HFFc6 (cell line): Measurements from ENCODE around the gene ROPN1L. TPM values are rescaled to one million over a fixed set of nuclear protein-coding genes. Genes with fewer than 3 reads are reported as not detected.

ENCODE experiments used
- DNase-seq: peaks from one replicate; pipeline ENCODE4 v3.0.0-alpha.2; 2018
- H3K27ac Mint-ChIP-seq: 2 replicates; pipeline ENCODE4 v1.8.0; 2020; ENCODE audit warnings: mild to moderate bottlenecking, mixed read lengths
- H3K27me3 Mint-ChIP-seq: 2 replicates; pipeline ENCODE4 v1.8.0; 2021; ENCODE audit warnings: mild to moderate bottlenecking, moderate library complexity, mixed read lengths; ENCODE audit not compliant: insufficient read depth
- H3K36me3 Mint-ChIP-seq: 2 replicates; pipeline ENCODE4 v1.8.0; 2021; ENCODE audit warnings: low read depth, mixed read lengths
- H3K4me1 Mint-ChIP-seq: 2 replicates; pipeline ENCODE4 v1.8.0; 2020; ENCODE audit warnings: low read depth, mixed read lengths
- H3K4me3 Mint-ChIP-seq: 2 replicates; pipeline ENCODE4 v1.8.0; 2020; ENCODE audit warnings: mild to moderate bottlenecking, moderate library complexity, mixed read lengths
- H3K9me3 Mint-ChIP-seq: 2 replicates; pipeline ENCODE4 v1.8.0; 2020; ENCODE audit warnings: mild to moderate bottlenecking, mixed read lengths
- CTCF ChIP-seq: fragments of 200-600 bp; sonication (generic); IDR thresholded peaks from 2 replicates; pipeline ENCODE4 v1.5.0; 2021; ENCODE audit warnings: antibody characterized with exemption, mild to moderate bottlenecking
- total RNA-seq, 6 experiments: library from RNA; stranded (reverse); fragmentation: NEBNext Ultra II Directional; extraction: Animal tissue kit (Norgen Biotek cat#: 25700); gene quantifications; 2 replicates in 1 of 6; 3 replicates in 5 of 6; pipeline ENCODE4 v1.2.3, GENCODE V29; 2021

The ROPN1L gene
- total RNA-seq, 6 experiments from 2014 or later, result 0.38 to 0.68 (median 0.47) TPM

GRCh38 chr5:10452768-10453331, 11.2 kb downstream of the ROPN1L start:
- Mint-ChIP-seq H3K36me3 (no peaks in the 10 kb centered on the region), H3K9me3 (no peaks in the 10 kb centered on the region), H3K27ac (peak overlapping the region; percentile 92; the same call in 1 of the 2 replicates), H3K4me1 (peaks cover 64% of the 10 kb centered on the region), H3K4me3 (peak overlapping the region; percentile 64; the same call in 1 of the 2 replicates), H3K27me3 (peaks cover 3% of the 10 kb centered on the region)
- peak; percentile 85 for TF ChIP-seq CTCF
- peak; percentile 84 for DNase-seq

GRCh38 chr5:10453545-10453944, 11.9 kb downstream of the ROPN1L start:
- H3K27ac Mint-ChIP-seq, result peak overlapping the region; percentile 92
- peak; percentile 61 for DNase-seq
- TF ChIP-seq CTCF, result no peak
- H3K36me3 Mint-ChIP-seq, result no peaks in the 10 kb centered on the region
- no peaks in the 10 kb centered on the region for H3K9me3 Mint-ChIP-seq
- peak overlapping the region; percentile 64 for H3K4me3 Mint-ChIP-seq
- H3K4me1 Mint-ChIP-seq, result peaks cover 68% of the 10 kb centered on the region
- H3K27me3 Mint-ChIP-seq, result peaks cover 3% of the 10 kb centered on the region

GRCh38 chr5:10454591-10455276, 13.1 kb downstream of the ROPN1L start:
- Mint-ChIP-seq H3K27me3 (peaks cover 3% of the 10 kb centered on the region), H3K36me3 (no peaks in the 10 kb centered on the region), H3K4me1 (peaks cover 68% of the 10 kb centered on the region), H3K9me3 (no peaks in the 10 kb centered on the region), H3K27ac (peak overlapping the region; percentile 92), H3K4me3 (peak overlapping the region; percentile 80)
- no peak for TF ChIP-seq CTCF
- peak; percentile 70 for DNase-seq

DNA sequence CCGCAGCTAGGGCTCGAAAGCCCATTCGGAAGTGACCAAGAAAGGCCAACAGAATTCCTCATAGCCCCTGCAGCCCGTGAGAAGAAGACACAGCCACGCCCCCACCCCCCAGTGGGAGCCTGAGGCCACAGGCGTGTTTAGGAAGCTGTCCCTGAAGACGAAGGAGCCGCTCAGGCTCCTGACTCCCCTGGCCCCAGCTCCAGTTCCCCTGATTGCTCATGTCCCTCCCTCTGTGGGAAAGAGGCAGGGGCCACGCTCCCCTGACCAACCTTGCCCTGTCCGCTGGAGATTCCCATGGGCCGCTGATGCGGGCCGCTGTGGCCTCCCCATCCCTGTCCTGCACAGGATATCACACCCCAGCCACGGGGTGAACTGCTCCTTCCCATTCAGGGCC, 13.6 kb downstream of the ROPN1L start:
- peak overlapping the region; percentile 92 for H3K27ac Mint-ChIP-seq

More for the DNA sequence above, 13.6 kb downstream of the ROPN1L start:
- TF ChIP-seq CTCF, result no peak
- Mint-ChIP-seq H3K4me3 (peak overlapping the region; percentile 80; the same call in 1 of the 2 replicates), H3K27me3 (peaks cover 3% of the 10 kb centered on the region), H3K36me3 (no peaks in the 10 kb centered on the region), H3K9me3 (no peaks in the 10 kb centered on the region), H3K4me1 (peaks cover 71% of the 10 kb centered on the region)
- no peak for DNase-seq
